IMR-90 (cell line): ENCODE measurements around the gene AP3S1.

Experiments
- POLR2A ChIP-seq: IDR thresholded peaks from 2 replicates; pipeline ENCODE4 v1.6.1; 2012; ENCODE audit warnings: mild to moderate bottlenecking, low read depth, low read length
- RAD21 ChIP-seq: IDR thresholded peaks from 2 replicates; pipeline ENCODE4 v1.6.1; 2012; ENCODE audit warnings: low read length, improper control_type of control experiment
- RCOR1 ChIP-seq: IDR thresholded peaks from 2 replicates; pipeline ENCODE4 v1.6.1; 2012; ENCODE audit warnings: mild to moderate bottlenecking, low read length, improper control_type of control experiment; ENCODE audit not compliant: insufficient replicate concordance
- RFX5 ChIP-seq: IDR thresholded peaks from 2 replicates; pipeline ENCODE4 v1.8.0; 2012; ENCODE audit warnings: low read depth, mild to moderate bottlenecking, low read length, moderate library complexity
- TF ChIP-seq, protein P1 (sequence below): conservative IDR thresholded peaks from 2 replicates; pipeline ENCODE4 v1.5.1; 2012; ENCODE audit warnings: mild to moderate bottlenecking, low read depth, low read length, improper control_type of control experiment
- TF ChIP-seq, protein P2 (sequence below): fragments of 150-350 bp; IDR thresholded peaks from 2 replicates; pipeline ENCODE4 v1.6.1; 2017; ENCODE audit warnings: mild to moderate bottlenecking, antibody characterized with exemption, low read length, low read depth

DNA sequence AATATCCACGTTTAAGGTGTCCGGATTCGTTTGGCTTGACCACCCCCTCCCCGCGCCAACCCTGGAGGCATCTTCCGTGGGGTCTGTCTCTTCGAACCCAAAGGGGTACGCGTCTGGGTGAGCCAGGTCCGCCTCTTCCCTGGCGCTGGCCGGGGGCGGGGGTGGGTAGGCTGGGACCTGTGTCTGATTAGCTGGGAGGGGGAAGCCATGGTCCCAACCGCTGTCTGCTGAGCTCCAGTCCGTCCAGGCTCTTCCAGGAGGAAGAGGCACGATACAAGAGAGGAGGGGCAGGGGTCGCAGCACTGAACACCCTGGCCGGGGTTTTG, 120.5 kb downstream of the AP3S1 start, which contains the start of gene LVRN:
- TF ChIP-seq, protein P1, sequence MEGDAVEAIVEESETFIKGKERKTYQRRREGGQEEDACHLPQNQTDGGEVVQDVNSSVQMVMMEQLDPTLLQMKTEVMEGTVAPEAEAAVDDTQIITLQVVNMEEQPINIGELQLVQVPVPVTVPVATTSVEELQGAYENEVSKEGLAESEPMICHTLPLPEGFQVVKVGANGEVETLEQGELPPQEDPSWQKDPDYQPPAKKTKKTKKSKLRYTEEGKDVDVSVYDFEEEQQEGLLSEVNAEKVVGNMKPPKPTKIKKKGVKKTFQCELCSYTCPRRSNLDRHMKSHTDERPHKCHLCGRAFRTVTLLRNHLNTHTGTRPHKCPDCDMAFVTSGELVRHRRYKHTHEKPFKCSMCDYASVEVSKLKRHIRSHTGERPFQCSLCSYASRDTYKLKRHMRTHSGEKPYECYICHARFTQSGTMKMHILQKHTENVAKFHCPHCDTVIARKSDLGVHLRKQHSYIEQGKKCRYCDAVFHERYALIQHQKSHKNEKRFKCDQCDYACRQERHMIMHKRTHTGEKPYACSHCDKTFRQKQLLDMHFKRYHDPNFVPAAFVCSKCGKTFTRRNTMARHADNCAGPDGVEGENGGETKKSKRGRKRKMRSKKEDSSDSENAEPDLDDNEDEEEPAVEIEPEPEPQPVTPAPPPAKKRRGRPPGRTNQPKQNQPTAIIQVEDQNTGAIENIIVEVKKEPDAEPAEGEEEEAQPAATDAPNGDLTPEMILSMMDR = no peak
- TF ChIP-seq POLR2A (no peak), RAD21 (no peak), RCOR1 (no peak), RFX5 (no peak)
- TF ChIP-seq, protein P2, sequence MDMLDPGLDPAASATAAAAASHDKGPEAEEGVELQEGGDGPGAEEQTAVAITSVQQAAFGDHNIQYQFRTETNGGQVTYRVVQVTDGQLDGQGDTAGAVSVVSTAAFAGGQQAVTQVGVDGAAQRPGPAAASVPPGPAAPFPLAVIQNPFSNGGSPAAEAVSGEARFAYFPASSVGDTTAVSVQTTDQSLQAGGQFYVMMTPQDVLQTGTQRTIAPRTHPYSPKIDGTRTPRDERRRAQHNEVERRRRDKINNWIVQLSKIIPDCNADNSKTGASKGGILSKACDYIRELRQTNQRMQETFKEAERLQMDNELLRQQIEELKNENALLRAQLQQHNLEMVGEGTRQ = no peak
